Activated T-helper 2 cell treated with anti-CD3 and anti-CD28 coated beads, Interferon-gamma antibody, Interleukin-2, Interleukin-4, amounts not matched to agents 10 μg/mL and 5 μg/mL and 100 μg/mL, durations not matched to agents 14 hours and 24 hours and 36 hours (primary cell): ENCODE results near the gene DENND2A. TPM values are rescaled to one million over a fixed set of nuclear protein-coding genes. Genes with fewer than 3 reads are reported as not detected.
"Not testable (repeated sequence)": the region's sequence is repeated elsewhere in the genome, so short reads cannot be mapped to it uniquely, and the experiment has no call there.

ENCODE experiments used
- DNase-seq: peaks from one replicate; pipeline ENCODE4 v3.0.0; 2021; ENCODE audit warnings: low spot score
- H3K27ac Mint-ChIP-seq: one replicate; pipeline ENCODE4 v1.8.0; 2021; ENCODE audit warnings: mixed read lengths
- H3K27me3 Mint-ChIP-seq: one replicate; pipeline ENCODE4 v1.8.0; 2021; ENCODE audit warnings: low read depth, mixed read lengths
- H3K36me3 Mint-ChIP-seq: one replicate; pipeline ENCODE4 v1.8.0; 2021; ENCODE audit warnings: low read depth, mixed read lengths
- H3K4me1 Mint-ChIP-seq: one replicate; pipeline ENCODE4 v1.8.0; 2021; ENCODE audit warnings: low read depth, mixed read lengths
- H3K4me3 Mint-ChIP-seq: one replicate; pipeline ENCODE4 v1.8.0; 2021; ENCODE audit warnings: low read depth, mild to moderate bottlenecking, moderate library complexity, mixed read lengths
- H3K9me3 Mint-ChIP-seq: one replicate; pipeline ENCODE4 v1.8.0; 2021; ENCODE audit warnings: mixed read lengths
- intact Hi-C: fragments of 100-400 bp; cut with micrococcal nuclease; formaldehyde crosslinking; loops from one replicate; pipeline ENCODE4 v1.15.1; 2023
- total RNA-seq: library from RNA; stranded (reverse); gene quantifications from 2 replicates; pipeline ENCODE4 v1.2.3, GENCODE V29; 2022

The DENND2A gene
- total RNA-seq, 1 donor from 2014 or later, result not detected

DNA sequence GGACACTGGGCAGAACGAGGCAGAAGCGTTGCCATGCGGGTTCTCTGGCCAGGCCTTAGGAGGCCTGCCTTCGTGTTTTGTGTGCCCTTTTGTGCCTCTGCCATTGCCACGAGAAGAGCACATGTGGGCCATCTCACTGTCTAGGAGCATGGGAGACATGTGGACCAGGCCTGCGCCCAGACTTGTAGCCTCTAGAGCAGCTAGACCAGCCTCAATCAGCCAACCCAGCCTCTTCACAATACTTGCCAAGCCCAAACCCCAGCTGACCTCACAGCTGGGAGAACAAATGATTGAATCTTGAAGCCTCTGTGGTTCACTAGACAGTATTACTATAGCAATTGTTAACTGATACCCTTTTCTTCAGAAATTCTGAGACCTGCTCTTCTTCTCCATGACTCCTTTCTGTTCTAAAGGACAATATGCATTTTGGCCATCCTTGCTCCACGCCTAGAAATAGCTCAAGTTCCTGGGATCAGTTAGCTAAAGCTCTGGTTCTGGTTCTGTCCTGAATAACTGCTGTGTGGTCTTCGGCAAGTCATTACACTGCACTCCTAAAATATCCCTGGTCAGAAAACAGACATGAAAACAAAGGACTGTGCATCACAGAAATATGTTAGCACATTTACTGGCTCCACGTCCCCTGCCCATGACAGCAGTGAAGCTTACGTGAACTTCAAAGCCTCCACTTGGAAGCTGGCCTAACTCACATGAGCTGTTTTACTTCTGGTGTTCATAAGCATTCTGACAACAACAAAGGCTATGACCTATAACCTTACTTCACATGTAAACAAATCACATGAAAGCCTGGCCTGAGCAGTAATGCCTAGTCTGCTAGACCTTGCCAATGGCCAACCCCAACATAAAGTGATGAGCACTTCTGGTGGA is 89.0 kb downstream of the DENND2A start:
- Mint-ChIP-seq H3K36me3 (no peaks in the 10 kb centered on the region), H3K27ac (no peak overlapping the region), H3K27me3 (peaks cover 3% of the 10 kb centered on the region), H3K9me3 (no peaks in the 10 kb centered on the region), H3K4me1 (no peaks in the 10 kb centered on the region), H3K4me3 (no peak overlapping the region)
- no peak for DNase-seq
- intact Hi-C loops, result no loop called here

DNA sequence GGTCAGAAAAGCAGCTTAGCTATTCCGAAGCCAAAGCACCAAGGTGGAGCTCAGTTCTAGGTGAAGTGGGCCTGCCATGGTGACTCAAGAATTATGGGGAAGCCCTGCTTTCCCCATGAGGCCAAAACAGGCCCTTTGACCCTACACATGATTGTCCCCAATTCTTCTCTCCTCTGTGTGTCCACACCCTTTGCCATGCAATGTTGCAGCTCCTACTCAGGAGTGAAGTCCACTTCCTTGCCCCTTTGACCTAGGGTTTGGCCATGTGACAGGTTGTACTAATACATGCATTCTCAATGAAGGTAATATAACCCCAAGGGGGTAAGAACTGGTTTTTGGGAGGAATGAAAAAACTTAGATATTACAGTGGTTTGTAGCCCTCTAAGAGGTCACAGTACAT is 93.7 kb downstream of the DENND2A start:
- Mint-ChIP-seq H3K4me1 (no peaks in the 10 kb centered on the region), H3K36me3 (no peaks in the 10 kb centered on the region), H3K27ac (no peak overlapping the region), H3K9me3 (no peaks in the 10 kb centered on the region), H3K27me3 (peaks cover 3% of the 10 kb centered on the region), H3K4me3 (no peak overlapping the region)
- intact Hi-C loops, result no loop called here
- DNase-seq, result no peak

DNA sequence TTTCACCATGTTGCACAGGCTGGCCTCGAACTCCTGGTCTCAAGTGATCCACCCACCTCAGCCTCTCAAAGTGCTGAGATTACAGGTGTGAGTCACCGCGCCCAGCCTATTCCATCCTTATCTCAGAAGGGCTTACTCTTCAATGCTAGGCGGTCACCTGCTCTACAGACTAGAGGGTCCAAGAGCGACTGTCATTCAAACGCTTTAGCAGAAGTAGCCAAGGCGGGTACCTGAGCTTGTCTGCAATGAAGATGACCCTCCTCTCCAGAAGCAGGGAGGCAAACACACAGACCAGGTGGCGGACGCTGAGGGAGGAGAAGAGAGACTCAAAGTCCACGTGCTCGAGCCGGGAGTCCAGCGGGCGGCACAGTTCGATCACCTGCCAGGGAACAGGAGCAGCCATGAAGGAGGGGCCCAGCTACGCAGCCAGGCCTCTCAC is 96.2 kb downstream of the DENND2A start:
- Mint-ChIP-seq H3K4me1 (no peaks in the 10 kb centered on the region), H3K27me3 (peaks cover 7% of the 10 kb centered on the region), H3K27ac (no peak overlapping the region), H3K36me3 (no peaks in the 10 kb centered on the region), H3K4me3 (no peak overlapping the region), H3K9me3 (no peaks in the 10 kb centered on the region)
- intact Hi-C loops, result no loop called here
- no peak for DNase-seq

DNA sequence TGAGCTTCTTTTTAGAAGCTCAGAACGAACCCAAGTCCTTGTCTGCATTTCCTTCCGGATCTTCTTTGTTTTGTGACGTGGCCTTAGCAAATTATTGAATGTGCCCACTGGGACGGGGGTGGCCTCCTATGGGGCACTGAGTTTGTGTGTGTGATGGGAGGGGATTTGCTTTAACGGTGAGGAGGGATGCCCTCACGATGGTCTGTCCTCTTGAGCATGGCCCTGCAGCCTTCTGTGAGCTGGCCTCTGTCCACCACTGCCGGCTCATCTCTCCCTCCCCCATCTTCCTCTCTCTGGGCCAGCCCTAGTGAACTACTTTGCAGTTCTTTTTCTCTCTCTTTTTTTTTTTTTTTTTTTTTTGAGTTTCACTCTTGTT is 98.4 kb downstream of the DENND2A start:
- Mint-ChIP-seq H3K9me3 (no peaks in the 10 kb centered on the region), H3K4me1 (no peaks in the 10 kb centered on the region), H3K4me3 (no peak overlapping the region), H3K27me3 (peaks cover 8% of the 10 kb centered on the region), H3K36me3 (no peaks in the 10 kb centered on the region), H3K27ac (no peak overlapping the region)
- no peak for DNase-seq
- intact Hi-C loops, result no loop called here

DNA sequence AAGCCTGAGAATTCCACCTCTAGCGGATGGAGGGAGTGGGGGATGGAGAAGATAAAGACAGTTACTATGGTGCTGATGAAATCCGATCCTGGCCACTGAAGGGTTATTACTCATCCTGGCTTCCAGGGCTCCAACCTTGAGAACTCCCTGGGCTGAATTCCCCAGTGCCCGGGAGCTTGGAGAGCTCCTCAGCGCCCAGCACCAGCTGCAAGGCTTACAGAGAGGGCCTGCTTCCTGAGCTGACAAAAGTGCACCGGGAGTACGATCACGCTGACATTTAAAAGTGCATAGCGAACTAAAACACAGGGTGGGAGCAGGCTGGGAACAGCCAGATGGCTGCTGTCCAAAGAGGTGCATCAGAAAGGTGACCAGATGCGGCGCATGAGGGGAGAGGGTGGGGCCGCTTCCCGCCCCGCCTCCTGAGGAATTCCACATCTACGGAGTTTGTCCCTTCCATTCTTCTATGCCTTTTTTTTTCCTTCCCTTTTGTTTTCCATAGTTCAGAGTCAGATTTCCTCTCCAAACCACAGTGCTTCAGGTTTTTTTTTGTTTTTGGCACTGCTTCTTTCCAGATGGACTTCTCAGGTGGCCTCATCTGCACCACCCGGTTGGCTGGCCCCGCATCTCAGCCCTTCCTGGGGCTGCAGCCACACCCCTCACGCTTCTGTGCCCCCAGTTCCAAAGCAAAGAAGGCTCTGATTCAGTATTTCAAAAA is 98.9 kb downstream of the DENND2A start:
- intact Hi-C loops, result no loop called here
- DNase-seq, result no peak

DNA sequence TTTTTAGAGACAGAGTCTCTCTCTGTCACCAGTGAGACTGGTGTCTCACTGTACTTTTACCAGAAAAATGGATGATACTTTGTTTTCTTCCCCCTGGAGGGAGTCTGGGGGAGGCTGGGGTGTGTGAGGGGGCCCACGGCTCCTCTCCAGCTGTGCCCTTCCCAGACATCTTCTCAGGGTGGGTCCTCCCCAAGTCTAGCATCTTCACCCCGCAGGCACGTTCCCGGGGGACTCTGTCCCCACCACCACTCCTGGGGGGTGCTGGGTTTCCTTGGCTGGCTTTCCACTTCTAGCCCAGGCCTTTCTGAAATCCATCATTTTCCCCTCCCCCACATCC is 99.5 kb downstream of the DENND2A start:
- intact Hi-C loops, result no loop called here
- DNase-seq, result no peak
- Mint-ChIP-seq H3K36me3 (no peaks in the 10 kb centered on the region), H3K4me1 (no peaks in the 10 kb centered on the region), H3K9me3 (no peaks in the 10 kb centered on the region), H3K27ac (no peak overlapping the region), H3K4me3 (no peak overlapping the region), H3K27me3 (peaks cover 8% of the 10 kb centered on the region)

More for the DNA sequence above, 98.9 kb downstream of the DENND2A start:
- H3K4me1 Mint-ChIP-seq, result no peaks in the 10 kb centered on the region
- no peaks in the 10 kb centered on the region for H3K9me3 Mint-ChIP-seq
- H3K27me3 Mint-ChIP-seq, result peaks cover 8% of the 10 kb centered on the region
- no peak overlapping the region for H3K27ac Mint-ChIP-seq
- H3K4me3 Mint-ChIP-seq, result no peak overlapping the region
- no peaks in the 10 kb centered on the region for H3K36me3 Mint-ChIP-seq

DNA sequence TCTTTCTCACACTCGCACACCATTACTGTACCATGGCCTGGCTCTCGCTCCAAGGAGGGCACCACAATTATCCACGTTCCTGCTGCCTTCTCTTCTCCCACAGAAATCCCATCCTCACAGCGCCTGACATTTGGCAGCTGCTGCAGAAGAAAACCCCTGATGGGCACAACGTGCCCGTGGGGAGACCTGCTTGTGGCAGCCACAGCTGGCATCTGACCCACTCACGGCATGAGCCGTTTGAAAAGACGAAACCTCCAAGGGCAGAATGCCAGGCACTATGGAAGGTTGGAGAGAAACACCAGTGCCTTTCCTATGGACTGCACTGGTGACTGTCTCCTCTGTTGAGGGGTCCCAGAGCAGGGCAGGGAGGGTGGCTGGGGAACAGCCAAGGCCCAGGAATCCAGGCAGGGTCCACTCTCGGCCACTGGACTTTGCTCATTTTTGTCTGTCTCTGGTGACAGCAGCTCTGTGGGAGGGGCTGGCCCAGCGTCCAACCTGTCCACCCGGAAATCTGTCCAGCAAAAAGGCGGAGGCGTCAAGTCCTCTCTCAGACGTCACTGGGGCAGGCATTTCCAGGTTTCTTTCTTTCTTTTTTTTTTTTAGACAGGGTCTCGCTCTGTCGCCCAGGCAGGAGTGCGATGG is 100.4 kb downstream of the DENND2A start:
- intact Hi-C loops, result no loop called here
- Mint-ChIP-seq H3K9me3 (no peaks in the 10 kb centered on the region), H3K36me3 (no peaks in the 10 kb centered on the region), H3K27me3 (peaks cover 8% of the 10 kb centered on the region), H3K4me3 (no peak overlapping the region), H3K4me1 (no peaks in the 10 kb centered on the region), H3K27ac (no peak overlapping the region)
- no peak for DNase-seq

DNA sequence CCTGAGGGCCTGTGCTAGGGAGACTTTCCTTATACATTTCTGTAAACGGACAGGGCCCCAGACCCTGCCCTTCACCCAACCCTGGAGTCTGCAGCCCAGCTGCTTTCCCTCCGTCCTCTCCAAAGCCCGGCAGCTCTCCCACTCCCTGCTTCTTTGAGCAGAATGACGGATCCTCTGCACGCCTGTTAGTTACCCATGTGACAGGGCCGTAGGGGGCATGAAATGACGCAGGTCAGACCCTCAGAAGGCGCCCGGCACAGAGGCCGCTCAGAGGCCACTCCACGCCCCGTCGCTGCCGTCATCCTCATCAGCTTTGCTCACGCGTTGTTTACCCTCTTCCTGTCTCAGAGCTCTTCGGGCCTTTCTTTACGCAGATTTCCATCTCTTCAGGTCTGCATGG is 101.2 kb downstream of the DENND2A start:
- H3K36me3 Mint-ChIP-seq, result no peaks in the 10 kb centered on the region
- no peak overlapping the region for H3K27ac Mint-ChIP-seq
- intact Hi-C loops, result no loop called here
- no peak overlapping the region for H3K4me3 Mint-ChIP-seq
- H3K9me3 Mint-ChIP-seq, result no peaks in the 10 kb centered on the region
- peaks cover 10% of the 10 kb centered on the region for H3K27me3 Mint-ChIP-seq
- H3K4me1 Mint-ChIP-seq, result no peaks in the 10 kb centered on the region
- no peak for DNase-seq

DNA sequence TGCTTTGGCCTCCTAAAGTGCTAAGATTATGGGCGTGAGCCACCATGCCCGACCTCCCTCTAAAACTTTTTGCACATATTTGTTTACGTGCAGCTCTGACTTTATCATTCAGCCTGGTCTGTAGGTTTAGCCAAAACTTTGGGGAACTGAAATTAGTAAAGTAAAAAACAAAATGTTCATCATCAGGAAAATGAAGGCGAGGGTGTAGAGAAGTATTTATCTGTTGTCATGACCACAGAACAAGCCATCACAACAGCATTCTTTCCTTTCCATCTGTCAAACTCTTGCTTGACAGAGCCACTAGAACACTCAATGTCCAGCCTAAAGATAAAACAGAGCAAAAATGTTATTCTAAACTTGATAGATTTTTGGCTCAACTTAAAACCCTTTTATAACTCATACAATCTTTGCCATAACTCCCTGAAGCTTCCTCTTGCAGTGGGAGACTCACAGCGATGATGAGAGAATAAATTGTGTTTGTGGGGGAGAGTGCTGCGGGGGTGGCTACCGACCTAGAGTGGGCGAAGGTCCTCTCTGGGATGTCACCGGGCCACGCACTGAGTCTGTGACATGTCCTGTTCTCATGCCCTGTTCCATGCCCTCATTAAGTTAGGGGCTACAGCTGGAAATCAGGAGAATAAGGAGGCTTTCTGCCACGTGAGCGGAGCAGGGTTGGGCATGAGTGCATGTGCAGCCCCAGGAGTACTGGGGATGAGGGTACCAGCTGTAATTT is 102.7 kb downstream of the DENND2A start:
- Mint-ChIP-seq H3K4me3 (no peak overlapping the region), H3K36me3 (no peaks in the 10 kb centered on the region), H3K27me3 (peaks cover 14% of the 10 kb centered on the region), H3K4me1 (no peaks in the 10 kb centered on the region), H3K27ac (no peak overlapping the region), H3K9me3 (no peaks in the 10 kb centered on the region)
- DNase-seq, result no peak
- intact Hi-C loops, result no loop called here

DNA sequence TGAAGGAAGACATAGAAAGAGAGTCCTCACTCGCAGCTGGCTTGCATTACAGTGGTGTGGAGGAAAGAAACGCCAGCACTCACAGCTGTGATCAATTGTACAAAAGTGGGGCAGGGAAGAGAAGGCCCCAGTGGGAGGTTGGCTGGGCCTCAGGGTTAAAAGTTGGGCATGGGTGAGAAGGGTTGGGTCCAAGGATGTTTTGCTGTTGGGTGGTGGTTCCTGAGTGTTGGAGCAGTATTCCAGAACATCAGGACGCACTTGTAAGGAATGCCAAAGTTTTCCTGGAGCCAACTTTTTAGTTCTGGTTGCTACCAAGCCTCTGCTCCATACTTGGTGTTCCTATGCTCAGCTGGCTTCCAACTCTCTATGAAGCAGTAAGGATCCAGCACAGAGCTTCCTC is 105.9 kb downstream of the DENND2A start:
- Mint-ChIP-seq H3K27me3 (peaks cover 17% of the 10 kb centered on the region), H3K4me3 (no peak overlapping the region), H3K27ac (no peak overlapping the region), H3K36me3 (no peaks in the 10 kb centered on the region), H3K4me1 (no peaks in the 10 kb centered on the region), H3K9me3 (no peaks in the 10 kb centered on the region)
- no peak for DNase-seq
- intact Hi-C loops, result no loop called here

DNA sequence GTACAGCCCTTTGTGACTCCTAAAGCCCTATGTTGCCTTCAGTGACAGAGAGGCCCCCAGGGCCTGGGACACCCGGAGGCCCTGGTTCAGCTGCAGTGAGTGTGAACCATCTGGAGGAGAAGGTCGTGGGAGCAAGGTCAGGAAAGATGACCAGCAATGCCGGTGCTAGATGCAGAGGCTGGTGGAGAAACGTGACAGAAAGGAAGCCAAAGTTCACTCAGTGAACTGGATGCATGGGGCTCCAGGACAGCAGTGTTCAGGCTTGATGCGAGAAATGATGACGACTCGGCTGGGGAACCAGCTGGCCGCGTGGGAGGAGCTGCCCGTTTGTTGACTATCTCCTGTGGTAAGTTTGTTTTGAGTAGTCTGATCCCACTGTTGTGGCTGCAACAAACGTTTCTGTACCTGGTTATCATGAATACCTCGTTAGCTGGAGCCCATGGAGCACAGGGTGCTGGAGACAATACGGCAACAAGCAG is 107.2 kb downstream of the DENND2A start:
- no peak for DNase-seq
- Mint-ChIP-seq H3K4me3 (no peak overlapping the region), H3K9me3 (no peaks in the 10 kb centered on the region), H3K27ac (no peak overlapping the region), H3K27me3 (peaks cover 17% of the 10 kb centered on the region), H3K36me3 (no peaks in the 10 kb centered on the region), H3K4me1 (no peaks in the 10 kb centered on the region)
- intact Hi-C loops, result no loop called here

DNA sequence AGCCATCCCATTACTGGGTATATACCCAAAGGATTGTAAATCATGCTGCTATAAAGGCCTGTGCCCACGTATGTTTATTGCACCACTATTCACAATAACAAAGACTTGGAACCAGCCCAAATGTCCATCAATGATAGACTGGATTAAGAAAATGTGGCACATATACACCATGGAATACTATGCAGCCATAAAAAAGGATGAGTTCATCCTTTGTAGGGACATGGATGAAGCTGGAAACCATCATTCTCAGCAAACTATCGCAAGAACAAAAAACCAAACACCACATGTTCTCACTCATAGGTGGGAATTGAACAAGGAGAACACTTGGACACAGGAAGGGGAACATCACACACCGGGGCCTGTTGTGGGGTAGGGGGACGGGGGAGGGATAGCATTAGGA is 111.2 kb downstream of the DENND2A start:
- H3K27ac Mint-ChIP-seq, H3K9me3 Mint-ChIP-seq, H3K36me3 Mint-ChIP-seq, intact Hi-C loops, DNase-seq, H3K4me3 Mint-ChIP-seq, H3K4me1 Mint-ChIP-seq: not testable (repeated sequence)
- peaks cover 13% of the 10 kb centered on the region for H3K27me3 Mint-ChIP-seq
